ENCODE data around the gene SERPINB1. TPM values are rescaled to one million over a fixed set of nuclear protein-coding genes. Genes with fewer than 3 reads are reported as not detected.

SERPINB1 gene
- total RNA-seq, result 12.8 and 24.2 TPM in 2 replicates

GRCh38 chr6:2841264-2842138 is at the start of gene SERPINB1:
TSS of gene SERPINB1 (minus strand) at chr6:2841863. CDS start at chr6:2840586, 1,277 bp downstream.

Other genes with a start within 250 kb of the SERPINB1 start
- gene MYLK4, start 90.9 kb downstream of the SERPINB1 start, total RNA-seq, result 0.60 and 0.87 TPM in 2 replicates
- 43.5 and 50.3 TPM in 2 replicates for gene WRNIP1, start 76.5 kb downstream of the SERPINB1 start, total RNA-seq
- 102 and 139 TPM in 2 replicates for gene SERPINB9, start 61.4 kb upstream of the SERPINB1 start, total RNA-seq
- gene SERPINB6, start 129.7 kb upstream of the SERPINB1 start, total RNA-seq, result 96.1 and 114 TPM in 2 replicates
- gene NQO2, start 158.0 kb upstream of the SERPINB1 start, total RNA-seq, result 14.6 and 19.7 TPM in 2 replicates
- gene RIPK1, start 226.6 kb upstream of the SERPINB1 start, total RNA-seq, result 27.5 and 27.6 TPM in 2 replicates

Data from dermis lymphatic vessel endothelial cell (primary cell).